HG03469 (cell line): ENCODE data around the gene CHRM5.

Experiments used
- ATAC-seq: cut with Tn5 transposase; IDR thresholded peaks from one replicate; pipeline ENCODE4 v1.9.1; 2021; ENCODE audit warnings: mild to moderate bottlenecking, moderate library complexity, moderate number of reproducible peaks; ENCODE audit not compliant: unreplicated experiment

Gene CHRM5

DNA sequence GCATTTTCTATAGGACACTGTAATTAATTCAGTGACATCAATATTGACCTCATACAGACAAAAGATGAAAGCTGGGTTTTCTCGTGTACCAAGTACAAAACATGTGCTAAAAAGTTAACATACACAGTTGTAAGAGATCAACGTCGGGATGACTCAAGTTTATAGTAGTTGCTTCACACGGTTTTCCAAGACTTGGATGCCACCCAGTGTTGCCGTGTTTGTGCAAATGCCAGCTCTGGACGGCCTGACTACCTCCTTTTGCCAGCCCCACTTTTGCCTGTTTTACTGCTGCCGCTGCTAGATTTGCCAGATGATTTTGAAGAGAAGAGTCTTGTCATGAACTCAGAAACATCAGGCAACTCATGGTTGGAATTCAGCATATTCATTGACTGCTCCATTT is 115.8 kb downstream of the CHRM5 start:
- no peak for ATAC-seq

- ATAC-seq: no peak
Observed at GRCh38 chr15:34085746-34086145, 117.4 kb downstream of the CHRM5 start.

- no peak for ATAC-seq
Observed at GRCh38 chr15:34099914-34100313, 131.6 kb downstream of the CHRM5 start.

DNA sequence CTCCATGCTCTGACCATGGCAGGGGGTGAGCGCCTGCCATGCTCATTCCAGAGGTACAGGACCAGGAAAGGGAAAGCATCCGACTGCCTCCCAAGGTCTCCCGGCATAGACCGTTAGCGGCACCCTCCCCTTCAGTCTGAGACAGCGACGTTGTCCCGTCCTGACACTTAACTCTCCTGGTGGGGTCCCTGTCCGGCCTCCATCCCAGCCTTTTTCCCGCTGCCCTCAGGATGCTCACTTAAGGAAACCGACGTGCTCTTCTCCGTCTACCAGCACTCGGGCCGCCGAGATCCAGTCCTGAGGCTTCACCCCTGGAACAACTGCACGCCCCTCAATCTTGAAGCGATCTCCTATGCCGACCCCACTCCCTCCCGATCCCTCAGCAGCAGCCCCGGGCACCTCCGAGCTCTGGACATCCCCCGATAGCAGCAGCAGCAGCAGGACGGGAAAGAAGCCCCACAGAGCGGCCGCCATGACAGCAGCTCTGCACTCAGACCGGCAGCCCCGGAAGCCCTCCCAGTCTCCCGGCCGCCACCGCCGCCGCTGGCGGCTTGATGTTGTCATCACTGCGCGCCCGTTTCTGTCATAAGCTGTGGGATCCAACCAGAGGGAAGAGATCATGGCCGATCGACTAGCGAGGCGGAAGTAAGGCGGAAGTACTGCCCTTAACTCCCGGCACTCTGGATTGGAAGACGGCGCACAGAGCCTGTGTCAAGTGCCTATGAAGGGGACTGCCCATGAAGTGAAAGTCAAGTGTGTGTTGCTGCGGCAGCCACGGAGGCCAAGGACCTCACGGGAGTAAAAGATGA is 133.3 kb downstream of the CHRM5 start, which contains the start of the genes EMC7 and PGBD4:
TSS of gene EMC7 (minus strand) at position 497 of the 809 bp plus-strand sequence. CDS start at position 474, 23 bp downstream.
TSS of gene PGBD4 (plus strand) at position 718 of the 809 bp plus-strand sequence. CDS start 449 bp downstream, outside the sequence.
- ATAC-seq: peak; percentile 94

- no peak for ATAC-seq
Observed at GRCh38 chr15:34102175-34102925, 134.1 kb downstream of the CHRM5 start.

GRCh38 chr15:34106423-34106822 is 138.1 kb downstream of the CHRM5 start:
- no peak for ATAC-seq

- no peak for ATAC-seq
Observed at GRCh38 chr15:34107315-34107714, 139.0 kb downstream of the CHRM5 start.

- no peak for ATAC-seq
Observed at GRCh38 chr15:34109797-34110663, 141.7 kb downstream of the CHRM5 start.

GRCh38 chr15:34111488-34111887 is 143.2 kb downstream of the CHRM5 start:
- ATAC-seq: no peak

DNA sequence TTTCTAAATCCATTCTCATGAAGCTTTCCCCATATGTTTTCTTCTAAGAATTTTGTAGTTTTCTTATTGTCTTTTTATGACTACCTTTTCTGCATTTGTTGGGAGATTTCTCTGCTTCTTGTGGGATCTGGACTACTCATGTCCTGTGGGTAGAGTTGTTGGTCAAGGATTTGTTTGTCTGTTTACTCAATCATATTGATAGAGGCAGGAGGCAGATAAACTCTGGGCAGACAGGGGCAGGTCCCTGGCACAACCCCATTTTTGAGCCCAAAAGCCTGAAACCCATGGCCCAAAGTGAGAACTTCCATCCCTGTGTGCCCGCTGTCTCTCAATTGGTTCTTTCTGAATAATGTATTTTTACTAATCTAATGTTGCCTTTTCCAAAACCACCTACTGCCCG is 145.9 kb downstream of the CHRM5 start:
- ATAC-seq: no peak

DNA sequence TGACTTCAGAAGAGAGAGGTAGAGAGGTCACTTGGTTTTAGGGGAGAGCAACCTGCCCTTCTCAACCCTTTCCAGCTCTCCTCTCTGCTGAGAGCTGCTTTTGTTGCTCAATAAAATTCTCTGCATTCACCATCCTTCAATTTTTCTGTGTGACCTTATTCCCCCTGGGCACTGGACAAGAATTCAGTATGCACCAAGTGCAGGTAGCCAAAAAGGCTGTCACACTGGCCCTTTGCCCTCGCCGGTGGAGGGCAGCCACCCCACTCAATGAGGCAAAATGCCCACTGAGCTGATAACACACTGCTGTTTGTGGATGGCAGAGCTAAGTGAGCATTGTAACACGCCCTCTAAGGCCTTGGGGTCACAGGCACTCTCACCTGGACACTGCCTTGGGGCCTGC is 146.4 kb downstream of the CHRM5 start:
- ATAC-seq: no peak

DNA sequence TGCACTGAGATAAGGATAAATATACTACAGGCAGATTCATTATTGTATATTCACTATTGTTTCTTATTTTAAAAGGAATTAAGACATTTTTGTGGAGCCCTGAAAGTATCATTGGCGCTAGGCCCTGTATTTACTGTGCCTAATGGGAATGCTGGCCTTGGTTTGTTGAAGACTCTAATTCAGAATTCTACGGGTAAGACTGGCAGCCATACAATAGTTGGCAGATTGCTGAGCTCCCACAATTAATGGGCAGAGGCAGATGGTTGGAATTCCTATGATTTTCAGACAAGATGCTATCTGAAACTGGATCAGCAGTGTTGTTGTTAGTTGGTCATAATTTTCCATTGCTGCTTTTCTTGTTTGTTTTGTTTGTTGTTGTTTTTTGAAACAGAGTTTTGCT is 148.3 kb downstream of the CHRM5 start:
- ATAC-seq: no peak
